ENCODE data around the gene LIPC. TPM values are rescaled to one million over a fixed set of nuclear protein-coding genes. Genes with fewer than 3 reads are reported as not detected.

The LIPC gene
- total and polyA plus RNA-seq, 8 donors, result 0.69 to 5.5 (median 1.5) TPM

- ATAC-seq, result no peak
Observed at GRCh38 chr15:58489289-58490085, 57.7 kb downstream of the LIPC start.

GRCh38 chr15:58490086-58490887, 58.5 kb downstream of the LIPC start:
- no peaks in the 10 kb centered on the region for H3K4me1 ChIP-seq
- H3K9me3 ChIP-seq, result no peaks in the 10 kb centered on the region
- ATAC-seq, result peak in 2 of 4 donors; percentile 61 to 73
- H3K27ac ChIP-seq, result peak overlapping the region in 2 of 4 donors; percentile 14 to 57
- H3K4me3 ChIP-seq, result no peak overlapping the region
- WGBS, 2 donors, result 89 to 90% methylated on average over 27 of the region's 27 CpGs
- no peak for FAIRE-seq
- DNase-seq, result no peak
- H3K36me3 ChIP-seq, result no peaks in the 10 kb centered on the region
- no peaks in the 10 kb centered on the region for H3K27me3 ChIP-seq
- intact Hi-C loops (cut with DNase I), result no loop called here
- no peak for TF ChIP-seq CTCF (IDR thresholded peaks at IDR 0.05)

More at GRCh38 chr15:58489289-58490085, 57.7 kb downstream of the LIPC start:
- Histone ChIP-seq H3K27ac (no peak overlapping the region), H3K9me3 (no peaks in the 10 kb centered on the region), H3K4me1 (no peaks in the 10 kb centered on the region), H3K4me3 (no peak overlapping the region), H3K36me3 (no peaks in the 10 kb centered on the region), H3K27me3 (no peaks in the 10 kb centered on the region)
- TF ChIP-seq CTCF (IDR thresholded peaks at IDR 0.05), result no peak
- intact Hi-C loops (cut with DNase I), result no loop called here
- FAIRE-seq, result no peak
- no peak for DNase-seq
- WGBS, 2 donors, result 93 to 94% methylated on average over 6 of the region's 6 CpGs

- ATAC-seq (peak in 3 of 4 donors; percentile 36 to 60 (median 44)), DNase-seq (no peak)
- intact Hi-C loops (cut with DNase I), result no loop called here
Observed at GRCh38 chr15:58490888-58491473, 59.2 kb downstream of the LIPC start.

GRCh38 chr15:58491499-58492202, 59.9 kb downstream of the LIPC start:
- ATAC-seq (peak in 3 of 4 donors; percentile 13 to 32 (median 25)), FAIRE-seq (no peak), DNase-seq (no peak)
- H3K27ac ChIP-seq, result peak overlapping the region in 2 of 4 donors; percentile 11 to 57
- H3K9me3 ChIP-seq, result no peaks in the 10 kb centered on the region
- no peaks in the 10 kb centered on the region for H3K36me3 ChIP-seq
- H3K4me3 ChIP-seq, result no peak overlapping the region
- no peak for TF ChIP-seq CTCF (IDR thresholded peaks at IDR 0.05)
- 63% methylated on average over 3 of the region's 3 CpGs for WGBS, 2 donors
- intact Hi-C loops (cut with DNase I), result no loop called here
- H3K4me1 ChIP-seq, result no peaks in the 10 kb centered on the region
- H3K27me3 ChIP-seq, result no peaks in the 10 kb centered on the region

More at GRCh38 chr15:58490888-58491473, 59.2 kb downstream of the LIPC start:
- H3K36me3 ChIP-seq, result no peaks in the 10 kb centered on the region
- no peaks in the 10 kb centered on the region for H3K4me1 ChIP-seq
- no peaks in the 10 kb centered on the region for H3K27me3 ChIP-seq
- H3K9me3 ChIP-seq, result no peaks in the 10 kb centered on the region
- H3K27ac ChIP-seq, result peak overlapping the region in 2 of 4 donors; percentile 14 to 57
- TF ChIP-seq CTCF (IDR thresholded peaks at IDR 0.05), result no peak
- no peak for FAIRE-seq
- 93 to 94% methylated on average over 6 of the region's 6 CpGs for WGBS, 2 donors
- H3K4me3 ChIP-seq, result no peak overlapping the region

All from pancreas (tissue), 10 donors.